Measurements from ENCODE around the gene RNF26. TPM values are rescaled to one million over a fixed set of nuclear protein-coding genes. Genes with fewer than 3 reads are reported as not detected.

RNF26 gene
- total and polyA plus RNA-seq, 2 donors from 2014 or later = 18.2 to 23.5 TPM

GRCh38 chr11:119384332-119384731, 50.0 kb downstream of the RNF26 start:
- intact Hi-C loops (cut with DNase I) = no loop called here
- H3K9ac ChIP-seq (ENCODE audit: low read length in 3 of 3) = no peak overlapping the region
- no peaks in the 10 kb centered on the region for H3K36me3 ChIP-seq (ENCODE audit: control insufficient read depth in 2 of 3, insufficient read depth in 3 of 3, low read length in 3 of 3)
- no peak for TF ChIP-seq CTCF (IDR thresholded peaks at IDR 0.05; ENCODE audit: borderline replicate concordance, extremely low read depth, insufficient read depth)
- FAIRE-seq (no peak), DNase-seq (no peak)
- H3K9me3 ChIP-seq (ENCODE audit: control insufficient read depth in 2 of 3, insufficient read depth in 1 of 3, low read length in 3 of 3) = no peaks in the 10 kb centered on the region
- H3K27me3 ChIP-seq (ENCODE audit: control insufficient read depth, insufficient read depth, low read length) = no peaks in the 10 kb centered on the region
- peaks cover 0 to 15% (median 8%) of the 10 kb centered on the region in 3 donors for H3K4me1 ChIP-seq (ENCODE audit: control insufficient read depth in 2 of 3, insufficient read depth in 2 of 3, low read depth in 1 of 3, low read length in 3 of 3)
- no peak overlapping the region for H3K27ac ChIP-seq (ENCODE audit: low read depth in 2 of 2, low read length in 2 of 2)
- H3K4me3 ChIP-seq (ENCODE audit: low read length in 3 of 3) = no peak overlapping the region

Small RNA genes lying within 50 kb of the gene (microRNA-seq; reads per million reads assigned to microRNA genes)
- gene MIR6756 = not detected

Other genes starting within 250 kb of the RNF26 start
- 16.7 TPM for gene HMBS, start 249.6 kb upstream of the RNF26 start, total RNA-seq
- 32.3 TPM for gene HMBS, start 249.6 kb upstream of the RNF26 start, polyA plus RNA-seq (ENCODE audit: insufficient read depth, low read depth, low replicate concordance)
- gene DPAGT1, start 232.7 kb upstream of the RNF26 start, total RNA-seq = 34.8 TPM
- 41.0 TPM for gene DPAGT1, start 232.7 kb upstream of the RNF26 start, polyA plus RNA-seq (ENCODE audit: insufficient read depth, low read depth, low replicate concordance)
- 16.0 TPM for gene C2CD2L, start 227.2 kb upstream of the RNF26 start, total RNA-seq
- gene C2CD2L, start 227.2 kb upstream of the RNF26 start, polyA plus RNA-seq (ENCODE audit: insufficient read depth, low read depth, low replicate concordance) = 17.7 TPM
- 29.1 TPM for gene HINFP, start 212.9 kb upstream of the RNF26 start, total RNA-seq
- gene HINFP, start 212.9 kb upstream of the RNF26 start, polyA plus RNA-seq (ENCODE audit: insufficient read depth, low read depth, low replicate concordance) = 14.5 TPM
- gene ABCG4, start 185.5 kb upstream of the RNF26 start, total RNA-seq = 0.25 TPM
- 0.52 TPM for gene ABCG4, start 185.5 kb upstream of the RNF26 start, polyA plus RNA-seq (ENCODE audit: insufficient read depth, low read depth, low replicate concordance)
- gene NLRX1, start 165.8 kb upstream of the RNF26 start, total RNA-seq = 21.2 TPM
- gene NLRX1, start 165.8 kb upstream of the RNF26 start, polyA plus RNA-seq (ENCODE audit: insufficient read depth, low read depth, low replicate concordance) = 11.9 TPM
- gene NHERF4, start 149.1 kb upstream of the RNF26 start, total RNA-seq = 3.5 TPM
- 47.9 TPM for gene NHERF4, start 149.1 kb upstream of the RNF26 start, polyA plus RNA-seq (ENCODE audit: insufficient read depth, low read depth, low replicate concordance)
- 20.6 TPM for gene CBL, start 128.2 kb upstream of the RNF26 start, total RNA-seq
- gene CBL, start 128.2 kb upstream of the RNF26 start, polyA plus RNA-seq (ENCODE audit: insufficient read depth, low read depth, low replicate concordance) = 2.0 TPM
- gene MCAM, start 17.4 kb upstream of the RNF26 start, total RNA-seq = 137 TPM
- gene MCAM, start 17.4 kb upstream of the RNF26 start, polyA plus RNA-seq (ENCODE audit: insufficient read depth, low read depth, low replicate concordance) = 42.1 TPM
- 42.8 TPM for gene C1QTNF5, start 6.4 kb downstream of the RNF26 start, total RNA-seq
- 40.4 TPM for gene C1QTNF5, start 6.4 kb downstream of the RNF26 start, polyA plus RNA-seq (ENCODE audit: insufficient read depth, low read depth, low replicate concordance)
- not detected for gene MFRP, start 12.2 kb downstream of the RNF26 start, total RNA-seq
- not detected for gene MFRP, start 12.2 kb downstream of the RNF26 start, polyA plus RNA-seq (ENCODE audit: insufficient read depth, low read depth, low replicate concordance)
- gene USP2, start 47.2 kb downstream of the RNF26 start, total RNA-seq = 30.4 TPM
- gene USP2, start 47.2 kb downstream of the RNF26 start, polyA plus RNA-seq (ENCODE audit: insufficient read depth, low read depth, low replicate concordance) = 57.6 TPM
- 17.5 TPM for gene THY1, start 88.6 kb downstream of the RNF26 start, total RNA-seq
- 240 TPM for gene THY1, start 88.6 kb downstream of the RNF26 start, polyA plus RNA-seq (ENCODE audit: insufficient read depth, low read depth, low replicate concordance)